Transverse colon (tissue), 4 donors: Measurements from ENCODE around the gene ATF4. TPM values are rescaled to one million over a fixed set of nuclear protein-coding genes. Genes with fewer than 3 reads are reported as not detected.

Source experiments
- DNase-seq: peaks from one replicate; pipeline ENCODE4 v3.0.0-alpha.2; 2019
- H3K27ac ChIP-seq, 4 donors: fragments of 200-600 bp; sonication (generic); 2 replicates each; pipeline ENCODE4 v1.5.1; 2016 to 2018; ENCODE audit warnings: inconsistent platforms in 4 of 4
- H3K27me3 ChIP-seq: fragments of 200-600 bp; sonication (generic); 2 replicates; pipeline ENCODE4 v1.5.1; 2017; ENCODE audit warnings: inconsistent platforms
- H3K36me3 ChIP-seq, 4 donors: fragments of 200-600 bp; sonication (generic); 2 replicates each; pipeline ENCODE4 v1.5.1; 2017 to 2019; ENCODE audit warnings: inconsistent platforms in 4 of 4
- H3K4me1 ChIP-seq, 4 donors: fragments of 200-600 bp; sonication (generic); 2 replicates each; pipeline ENCODE4 v1.5.1; 2017 to 2020; ENCODE audit warnings: inconsistent platforms in 4 of 4
- H3K4me3 ChIP-seq, 4 donors: fragments of 200-600 bp; sonication (generic); 1 replicate in 1 of 4; 2 replicates in 3 of 4; pipeline versions ENCODE4 v1.5.1 to v1.6.1; 2017 to 2019; ENCODE audit warnings: inconsistent platforms in 4 of 4
- H3K9me3 ChIP-seq, 2 donors: fragments of 200-600 bp; sonication (generic); 2 replicates each; pipeline ENCODE4 v1.5.1; 2017 to 2019; ENCODE audit warnings: inconsistent platforms in 2 of 2
- CTCF ChIP-seq, 5 experiments: fragments of 200-600 bp in 3 of 5; fragments of 450-650 bp in 2 of 5; sonication (generic) in 3 of 5; IDR thresholded peaks; 1 replicate in 2 of 5; 2 replicates in 3 of 5; pipeline ENCODE4 v1.5.1; 2016 to 2017; ENCODE audit warnings: antibody characterized with exemption in 5 of 5, inconsistent platforms in 3 of 5, mild to moderate bottlenecking in 2 of 5, moderate library complexity in 1 of 5
- EP300 ChIP-seq: sonication (generic); formaldehyde crosslinking; IDR thresholded peaks from one replicate; pipeline ENCODE4 v1.6.1; 2017; ENCODE audit warnings: antibody characterized with exemption, low read depth
- POLR2A ChIP-seq: fragments of 450-650 bp; IDR thresholded peaks from one replicate; pipeline ENCODE4 v1.6.1; 2016; ENCODE audit warnings: antibody characterized with exemption, mild to moderate bottlenecking, moderate library complexity
- POLR2AphosphoS5 ChIP-seq, 3 donors: sonication (generic); formaldehyde crosslinking; IDR thresholded peaks; one replicate each; pipeline ENCODE4 v1.6.1; 2016; ENCODE audit warnings: antibody characterized with exemption in 3 of 3
- WGBS, 2 donors: methylation state at CpG; one replicate each; pipeline ENCODE4 v1.1.5; 2018; ENCODE audit warnings: low coverage in 1 of 2; 5-methylcytosine and 5-hydroxymethylcytosine counted together
- in situ Hi-C, 4 donors: fragments of 200-750 bp; cut with MboI; loops; one replicate each; pipeline versions ENCODE4 v1.15.0 to v1.15.1; 2017; ENCODE audit warnings: low sequenced_read_pairs in 3 of 4, low pct_ligation_motif_present in 1 of 4, low pct_unique_long_range_greater_than_20kb in 1 of 4
- intact Hi-C: fragments of 100-400 bp; cut with DNase I; formaldehyde crosslinking; loops from one replicate; pipeline ENCODE4 v1.15.1; 2023; ENCODE audit warnings: low total_unique reads
- total RNA-seq, 4 donors: library from RNA; depleted of rRNA; stranded (reverse); fragments of >200 nt; gene quantifications; one replicate each; pipeline ENCODE4 v1.1.0, GENCODE V29; 2016

The ATF4 gene
- total RNA-seq, 4 donors from 2014 or later, result 262 to 566 (median 339) TPM

- TF ChIP-seq POLR2AphosphoS5 (IDR thresholded peaks at IDR 0.05), result no peak
- no peak for TF ChIP-seq CTCF (IDR thresholded peaks at IDR 0.05)
- no peak for TF ChIP-seq EP300
- no peak for TF ChIP-seq POLR2A
- H3K9me3 ChIP-seq, result no peaks in the 10 kb centered on the region
- peak overlapping the region; percentile 81 to 97 (median 88) for H3K27ac ChIP-seq
- H3K36me3 ChIP-seq, result peaks cover 0 to 9% (median 4%) of the 10 kb centered on the region in 4 donors
- no peak overlapping the region for H3K4me3 ChIP-seq
- no peak for DNase-seq
- peaks cover 49 to 84% (median 78%) of the 10 kb centered on the region in 4 donors for H3K4me1 ChIP-seq
- intact Hi-C loops, result loop anchor here (10.0 kb wide), 1 partner anchor 352 kb away; no protein-coding TSS in a partner anchor
- no peaks in the 10 kb centered on the region for H3K27me3 ChIP-seq
- WGBS, 2 donors, result 57 to 81% methylated on average over 1 to 4 of the region's 4 CpGs
- in situ Hi-C loops, result loop anchor here in 3 of 4 donors (25.0 kb wide), 2 partner anchors 364 to 836 kb away; partner anchors contain the start of genes SGSM3 (in 3 of the 3) and CBX7 (in 1 of the 3)
These were observed 6.4 kb downstream of the ATF4 start for GRCh38 chr22:39526736-39527171.

- no peak overlapping the region for H3K4me3 ChIP-seq
- intact Hi-C loops (loop anchor here (10.0 kb wide), 1 partner anchor 353 kb away; no protein-coding TSS in a partner anchor), in situ Hi-C loops (loop anchor here in 3 of 4 donors (25.0 kb wide), 2 partner anchors 365 to 835 kb away; partner anchors contain the start of genes SGSM3 (in 3 of the 3) and CBX7 (in 1 of the 3))
- DNase-seq, result peak; percentile 76
- peaks cover 44 to 80% (median 73%) of the 10 kb centered on the region in 4 donors for H3K4me1 ChIP-seq
- H3K27ac ChIP-seq, result peak overlapping the region; percentile 81 to 97 (median 88)
- H3K27me3 ChIP-seq, result no peaks in the 10 kb centered on the region
- TF ChIP-seq POLR2A (peak; percentile 18), CTCF (IDR thresholded peaks at IDR 0.05) (no peak)
- no peaks in the 10 kb centered on the region for H3K9me3 ChIP-seq
- peaks cover 0 to 3% (median under 1%) of the 10 kb centered on the region in 4 donors for H3K36me3 ChIP-seq
- WGBS, 2 donors, result 28% methylated on average over 6 of the region's 6 CpGs; no CpG with 5 or more reads in 1 of the 2 donors
These were observed 7.2 kb downstream of the ATF4 start for GRCh38 chr22:39527481-39527961.

- Histone ChIP-seq H3K4me1 (peaks cover 43 to 73% (median 67%) of the 10 kb centered on the region in 4 donors), H3K36me3 (peaks cover 0 to 3% (median 0%) of the 10 kb centered on the region in 4 donors), H3K27me3 (no peaks in the 10 kb centered on the region), H3K4me3 (peak overlapping the region in 1 of 4 donors; percentile 29), H3K27ac (peak overlapping the region; percentile 81 to 97 (median 88)), H3K9me3 (no peaks in the 10 kb centered on the region)
- in situ Hi-C loops, result loop anchor here in 3 of 4 donors (25.0 kb wide), 2 partner anchors 366 to 834 kb away; partner anchors contain the start of genes SGSM3 (in 3 of the 3) and CBX7 (in 1 of the 3)
- no peak for TF ChIP-seq EP300
- no peak for TF ChIP-seq POLR2A
- no peak for TF ChIP-seq POLR2AphosphoS5 (IDR thresholded peaks at IDR 0.05)
- TF ChIP-seq CTCF (IDR thresholded peaks at IDR 0.05), result no peak
- WGBS, 2 donors, result 38% methylated on average over 12 of the region's 12 CpGs; no CpG with 5 or more reads in 1 of the 2 donors
- intact Hi-C loops, result loop anchor here (10.0 kb wide), 1 partner anchor 353 kb away; no protein-coding TSS in a partner anchor
- DNase-seq, result peak; percentile 41
These were observed 7.8 kb downstream of the ATF4 start for GRCh38 chr22:39528080-39528661.
